Aorta (tissue), 5 donors: Measurements from ENCODE around the gene PMPCA. TPM values are rescaled to one million over a fixed set of nuclear protein-coding genes. Genes with fewer than 3 reads are reported as not detected.

Source experiments
- ATAC-seq: fragments of 200-7000 bp; cut with Tn5 transposase; one replicate; pipeline ENCODE4 v1.9.1; 2022; ENCODE audit warnings: moderate library complexity; ENCODE audit not compliant: low FRiP score
- DNase-seq, 2 donors: peaks; one replicate each; pipeline ENCODE4 v3.0.0-alpha.2; 2020
- H3K27ac ChIP-seq, 2 donors: one replicate each; pipeline ENCODE4 v1.5.1; 2013; ENCODE audit warnings: low read length in 2 of 2, mild to moderate bottlenecking in 2 of 2, moderate library complexity in 2 of 2, control low read depth in 1 of 2, inconsistent platforms in 1 of 2, low read depth in 1 of 2
- H3K27me3 ChIP-seq, 2 donors: one replicate each; pipeline ENCODE4 v1.6.1; 2013; ENCODE audit warnings: control low read depth in 1 of 2, low read length in 1 of 2, mild to moderate bottlenecking in 1 of 2, moderate library complexity in 1 of 2; ENCODE audit not compliant: insufficient read depth in 2 of 2, control insufficient read depth in 1 of 2
- H3K36me3 ChIP-seq, 2 donors: one replicate each; pipeline ENCODE4 v1.6.1; 2013; ENCODE audit warnings: control low read depth in 1 of 2, low read length in 1 of 2, mild to moderate bottlenecking in 1 of 2; ENCODE audit not compliant: insufficient read depth in 2 of 2, control insufficient read depth in 1 of 2
- H3K4me1 ChIP-seq, 2 donors: one replicate each; pipeline ENCODE4 v1.6.1; 2013; ENCODE audit warnings: low read length in 2 of 2, control low read depth in 1 of 2, mild to moderate bottlenecking in 1 of 2, moderate library complexity in 1 of 2; ENCODE audit not compliant: insufficient read depth in 2 of 2, control insufficient read depth in 1 of 2
- H3K4me3 ChIP-seq, 2 donors: one replicate each; pipeline ENCODE4 v1.5.1; 2013; ENCODE audit warnings: low read length in 2 of 2, control low read depth in 1 of 2, mild to moderate bottlenecking in 1 of 2
- H3K9me3 ChIP-seq: one replicate; pipeline ENCODE4 v1.6.1; 2013; ENCODE audit warnings: mild to moderate bottlenecking, low read length; ENCODE audit not compliant: control insufficient read depth
- WGBS, 2 donors: extraction: QIAGEN DNeasy Blood & Tissue Kit; methylation state at CpG; one replicate each; pipeline ENCODE4 v1.1.7; 2013; 5-methylcytosine and 5-hydroxymethylcytosine counted together
- intact Hi-C, 2 donors: fragments of 100-400 bp; cut with DNase I; formaldehyde crosslinking; loops; one replicate each; pipeline versions ENCODE4 v1.14.2 to v1.15.0; 2022
- long read RNA-seq, 2 donors: library from polyadenylated mRNA; unstranded; transcript quantifications; one replicate each; pipeline ENCODE4 v2.0.0, GENCODE V29; 2020 to 2021
- polyA plus RNA-seq, 2 donors: library from polyadenylated mRNA; stranded (reverse); fragments of 200-250 nt; gene quantifications; one replicate each; pipeline ENCODE4 v1.2.3, GENCODE V29; 2013
- total RNA-seq, 2 donors: library from RNA; stranded (reverse); fragmentation: NEBNext Ultra II Directional; extraction: Animal tissue kit (Norgen Biotek cat#: 25700); gene quantifications; one replicate each; pipeline ENCODE4 v1.2.1, GENCODE V29; 2021
- donor health status: healthy with polysubstance abuse.
- donor health status: Bipolar disorder and iron deficiency.
- donor health status: DM: no; HTN: no; CAD: no.
- donor health status: DM: no; HTN: no; CAD: no.
- donor health status: DM: yes; HTN: yes; CAD: no.

The PMPCA gene
- 10 to 100 TPM; 31.2 to 38.8 TPM for total RNA-seq
- 10 to 100 TPM; 16.2 to 72.0 TPM for polyA plus RNA-seq
- long read RNA-seq, donor 1, transcript PMPCA-201 (13 exons, 2,174 nt): major isoform, 243 of 299 reads
- long read RNA-seq, donor 1, partial matches to known transcripts: 10 of 299 reads
- long read RNA-seq, donor 1, other reads (novel, unspliced or antisense): 39 of 299 reads
- long read RNA-seq, donor 2, transcript PMPCA-201 (13 exons, 2,174 nt): major isoform, 23 of 42 reads
- long read RNA-seq, donor 2, partial matches to known transcripts: 12 of 42 reads
- long read RNA-seq, donor 2, other reads (novel, unspliced or antisense): 7 of 42 reads

DNA sequence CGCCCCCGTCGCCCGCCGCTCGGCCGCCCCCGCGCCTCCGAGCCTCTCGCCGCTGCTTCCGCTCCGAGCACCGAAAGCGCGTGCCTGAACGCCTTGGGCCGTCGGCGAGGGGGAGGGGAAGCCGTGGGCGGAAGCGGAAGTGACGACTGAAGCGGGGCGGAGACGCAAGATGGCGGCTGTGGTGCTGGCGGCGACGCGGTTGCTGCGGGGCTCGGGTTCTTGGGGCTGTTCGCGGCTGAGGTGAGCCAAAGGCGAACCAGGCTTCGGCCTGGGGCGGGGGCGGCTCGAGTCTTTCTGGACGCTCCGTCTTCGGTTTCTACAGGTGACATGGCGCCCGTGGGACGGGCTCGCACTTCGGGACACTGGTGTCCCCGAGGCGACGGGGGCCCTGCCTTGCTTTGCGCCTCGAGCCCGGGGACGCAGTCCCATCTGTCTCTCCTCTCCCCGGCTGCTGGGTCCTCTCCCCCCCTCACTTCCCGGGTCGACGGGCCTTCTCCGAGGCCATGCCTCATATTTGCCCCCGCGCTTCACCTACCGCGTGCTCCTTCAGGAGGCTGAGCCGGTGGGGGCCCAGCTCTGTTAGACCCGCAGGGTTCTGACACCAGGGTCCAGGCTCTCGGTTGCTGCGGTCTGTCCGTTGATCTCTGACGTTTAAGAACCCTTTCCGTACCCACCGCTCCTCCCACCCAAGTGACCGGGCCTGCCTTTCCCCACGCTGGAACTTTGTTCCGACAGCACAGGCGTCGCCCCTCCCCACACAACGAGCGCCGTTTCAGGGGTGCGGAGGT lies at the start of gene PMPCA, which contains the start of gene ENTR1:
PMPCA (plus strand) TSS at position 159 of the 788 bp plus-strand sequence; CDS start at position 170, 11 bp downstream.
ENTR1 (minus strand) TSS at position 115 of the 788 bp plus-strand sequence. CDS start 217 bp downstream, outside the sequence.
- 0% methylated on average over 75 to 83 of the region's 83 CpGs for WGBS, 2 donors
- Histone ChIP-seq H3K27me3 (no peaks in the 10 kb centered on the region), H3K36me3 (peaks cover 0 to 4% of the 10 kb centered on the region in 2 donors), H3K4me3 (peak within 1 kb of the TSS; percentile 44 to 91), H3K27ac (peak within 1 kb of the TSS in 1 of 2 donors; percentile 9), H3K9me3 (no peaks in the 10 kb centered on the region), H3K4me1 (no peaks in the 10 kb centered on the region)
- DNase-seq: peak; percentile 96 to 99
- intact Hi-C loops: loop anchor here in 1 of 2 donors (5.0 kb wide), 1 partner anchor 72 kb away; the partner anchor contains the start of gene SEC16A
- peak; percentile 93 for ATAC-seq

GRCh38 chr9:136361047-136361753 lies 49.3 kb upstream of the PMPCA start:
- Histone ChIP-seq H3K27me3 (no peaks in the 10 kb centered on the region), H3K36me3 (no peaks in the 10 kb centered on the region), H3K9me3 (no peaks in the 10 kb centered on the region), H3K4me3 (no peak overlapping the region), H3K27ac (no peak overlapping the region), H3K4me1 (no peaks in the 10 kb centered on the region)
- WGBS, 2 donors: 70 to 71% methylated on average over 43 of the region's 43 CpGs
- DNase-seq (no peak), ATAC-seq (no peak)
- intact Hi-C loops: loop anchor here in 1 of 2 donors (5.0 kb wide), 2 partner anchors 34 to 49 kb away; partner anchors contain the start of gene GPSM1

DNA sequence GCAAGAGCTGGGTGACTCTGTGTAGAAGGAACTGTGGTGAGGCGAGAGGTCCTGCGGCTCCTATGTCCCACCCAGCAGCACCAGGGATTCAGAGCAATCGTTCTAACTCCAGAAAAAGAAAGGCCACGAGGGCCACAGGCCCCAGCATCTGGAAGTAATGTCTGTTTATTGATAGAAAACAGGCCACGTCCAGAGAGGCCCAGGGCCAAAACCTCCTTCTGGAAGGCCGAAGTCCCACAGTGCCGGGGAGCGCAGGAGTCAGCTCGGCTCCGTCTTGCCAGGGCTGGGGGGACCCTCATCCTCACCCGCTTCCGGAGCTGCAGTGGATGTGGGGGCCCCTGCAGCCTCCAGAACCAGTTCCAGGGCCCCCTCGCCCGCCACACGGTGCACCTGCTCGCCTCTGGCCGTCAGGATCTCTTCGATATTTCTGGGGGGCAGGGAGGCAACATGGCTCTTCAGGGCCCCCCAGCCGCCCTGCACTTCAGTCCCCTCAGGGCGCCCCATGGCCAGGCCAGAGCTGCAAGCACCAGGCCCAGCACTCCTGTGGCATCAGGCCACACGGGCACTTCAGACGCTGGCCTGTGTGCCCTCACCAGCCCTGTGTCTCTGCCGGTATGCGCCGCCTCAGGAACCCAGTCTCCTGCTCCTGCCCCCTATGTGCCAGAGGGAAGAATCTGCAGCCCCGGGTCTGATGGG lies 48.6 kb upstream of the PMPCA start:
- 76 to 79% methylated on average over 26 of the region's 26 CpGs for WGBS, 2 donors
- H3K4me3 ChIP-seq: no peak overlapping the region
- DNase-seq (no peak), ATAC-seq (no peak)
- no peaks in the 10 kb centered on the region for H3K4me1 ChIP-seq
- intact Hi-C loops: loop anchor here in 1 of 2 donors (5.0 kb wide), 2 partner anchors 35 to 50 kb away; partner anchors contain the start of gene GPSM1
- H3K27me3 ChIP-seq: no peaks in the 10 kb centered on the region
- H3K9me3 ChIP-seq: no peaks in the 10 kb centered on the region
- no peak overlapping the region for H3K27ac ChIP-seq
- H3K36me3 ChIP-seq: no peaks in the 10 kb centered on the region

DNA sequence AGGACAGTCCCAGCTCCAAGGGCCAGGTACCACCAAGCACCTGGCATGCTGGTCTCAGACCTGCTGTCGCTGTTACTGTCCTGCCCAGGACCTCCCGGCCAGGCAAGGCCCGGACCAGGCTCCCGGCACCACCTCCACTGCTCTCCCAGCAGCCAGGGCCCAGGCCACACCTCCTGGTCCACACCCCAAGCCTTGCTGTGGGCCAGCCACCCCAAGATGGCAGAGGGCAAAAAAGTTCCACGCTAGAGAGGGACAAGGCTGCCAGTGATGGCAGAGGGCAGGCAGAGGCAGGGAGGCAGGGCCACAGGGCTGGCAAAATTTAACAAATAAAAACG lies 48.0 kb upstream of the PMPCA start:
- DNase-seq (no peak), ATAC-seq (no peak)
- Histone ChIP-seq H3K27ac (no peak overlapping the region), H3K27me3 (no peaks in the 10 kb centered on the region), H3K4me3 (no peak overlapping the region), H3K9me3 (no peaks in the 10 kb centered on the region), H3K36me3 (no peaks in the 10 kb centered on the region), H3K4me1 (no peaks in the 10 kb centered on the region)
- intact Hi-C loops: loop anchor here in 1 of 2 donors (5.0 kb wide), 2 partner anchors 35 to 50 kb away; partner anchors contain the start of gene GPSM1
- 86 to 87% methylated on average over 6 of the region's 6 CpGs for WGBS, 2 donors

DNA sequence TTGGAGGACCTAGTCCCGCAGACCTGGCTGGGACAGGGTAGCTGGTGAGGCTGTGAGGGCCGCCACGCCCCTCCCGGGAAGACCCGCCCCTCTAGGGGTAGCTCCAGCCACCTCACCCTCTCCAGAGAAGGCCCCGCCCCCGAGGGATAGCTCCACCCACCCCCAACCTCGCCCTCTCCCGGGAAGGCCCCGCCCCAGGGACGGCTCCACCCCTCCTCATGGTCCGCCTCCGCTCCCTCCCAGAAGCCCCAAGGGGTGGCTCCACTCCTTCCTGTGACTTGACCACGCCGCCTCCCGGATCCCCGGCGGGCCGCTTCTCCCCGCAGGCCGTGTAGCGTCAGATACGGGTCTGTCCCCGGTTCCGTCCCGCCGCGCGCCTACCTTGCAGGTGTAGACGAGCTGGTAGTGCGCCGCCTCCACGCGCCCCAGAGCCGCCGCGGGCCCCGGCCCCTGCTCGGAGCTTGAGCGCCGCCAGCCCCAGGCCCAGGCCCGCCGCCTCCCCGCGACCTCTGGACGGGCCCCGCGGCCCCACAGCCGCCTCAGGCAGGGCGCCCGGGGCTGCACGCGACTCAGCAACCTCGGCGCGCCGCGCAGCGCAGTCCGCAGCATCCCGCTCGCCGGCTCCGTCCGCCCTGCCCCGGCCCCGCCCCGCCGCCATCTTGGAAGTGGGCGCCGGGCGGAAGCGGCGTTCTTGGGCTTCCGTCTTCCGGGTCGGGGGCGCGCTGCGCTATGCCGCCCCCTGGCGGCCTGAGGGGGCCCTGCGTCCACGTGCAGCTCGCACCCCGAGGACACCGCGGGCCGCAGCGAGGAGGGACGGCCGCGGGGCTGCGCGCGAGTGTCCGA lies 47.1 kb upstream of the PMPCA start, which contains the start of gene DNLZ:
DNLZ (minus strand) TSS at position 639 of the 843 bp plus-strand sequence; CDS start at position 609, 30 bp downstream.
- no peaks in the 10 kb centered on the region for H3K27me3 ChIP-seq
- DNase-seq (peak; percentile 98 to 100), ATAC-seq (peak; percentile 94)
- intact Hi-C loops: loop anchor here in 1 of 2 donors (1.0 to 5.0 kb wide), 3 partner anchors 17 to 51 kb away; partner anchors contain the start of gene GPSM1
- no peaks in the 10 kb centered on the region for H3K4me1 ChIP-seq
- H3K27ac ChIP-seq: peak within 1 kb of the TSS; percentile 2 to 68
- H3K36me3 ChIP-seq: no peaks in the 10 kb centered on the region
- WGBS, 2 donors: 1% methylated on average over 47 to 97 of the region's 97 CpGs
- H3K9me3 ChIP-seq: no peaks in the 10 kb centered on the region
- H3K4me3 ChIP-seq: peak within 1 kb of the TSS; percentile 83 to 88

DNA sequence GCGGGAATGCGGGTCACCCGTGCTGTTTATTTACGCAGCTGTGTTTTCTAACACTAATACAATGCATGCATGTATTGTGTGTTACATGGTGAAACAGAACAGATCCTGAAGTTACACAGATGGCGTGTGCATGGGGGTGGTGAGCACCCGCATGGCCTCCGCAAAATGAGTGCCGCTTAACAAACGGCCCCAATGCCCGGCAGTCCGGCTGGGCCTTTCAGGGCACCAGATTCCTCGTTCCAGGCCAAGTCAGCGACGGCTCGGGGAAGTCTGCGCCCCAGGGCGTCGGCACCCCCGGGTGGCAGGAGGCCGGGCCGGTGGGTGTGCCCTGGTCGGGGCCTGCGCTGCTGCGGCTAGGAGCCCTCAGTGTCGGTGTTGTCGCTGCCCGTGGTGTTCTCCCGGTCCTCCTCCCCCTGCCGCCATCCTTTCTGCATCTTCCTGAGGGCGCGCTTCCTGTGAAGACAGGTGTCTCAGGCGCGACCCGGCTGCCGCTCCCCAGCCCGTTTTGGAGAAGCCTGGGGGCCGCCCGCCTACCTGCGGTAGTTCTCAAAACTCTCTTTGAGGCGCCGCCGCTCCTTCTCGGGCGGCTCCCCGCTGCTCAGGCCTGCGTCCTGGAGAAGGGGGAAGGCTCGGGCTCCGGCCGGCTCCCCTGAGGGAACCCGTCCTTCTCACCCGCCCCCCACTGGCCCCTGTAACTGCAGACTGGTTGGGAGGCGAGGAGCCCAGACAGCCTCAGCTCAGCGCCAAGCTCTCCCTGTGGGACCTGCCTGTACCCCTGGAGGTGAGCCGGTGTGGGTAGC lies 46.3 kb upstream of the PMPCA start:
- intact Hi-C loops: loop anchor here in 1 of 2 donors (1.0 to 5.0 kb wide), 3 partner anchors 18 to 52 kb away; partner anchors contain the start of gene GPSM1
- ATAC-seq (no peak), DNase-seq (no peak)
- H3K27ac ChIP-seq: no peak overlapping the region
- WGBS, 2 donors: 29 to 30% methylated on average over 52 to 54 of the region's 54 CpGs
- no peaks in the 10 kb centered on the region for H3K27me3 ChIP-seq
- H3K4me3 ChIP-seq: no peak overlapping the region
- H3K9me3 ChIP-seq: no peaks in the 10 kb centered on the region
- no peaks in the 10 kb centered on the region for H3K4me1 ChIP-seq
- no peaks in the 10 kb centered on the region for H3K36me3 ChIP-seq
